Activated CD4-positive, alpha-beta T cell treated with anti-CD3 and anti-CD28 coated beads for 1 hour (primary cell): ENCODE data around the gene LPO.

ENCODE experiments used
- DNase-seq: peaks from one replicate; pipeline ENCODE4 v3.0.0-alpha.2; 2020

LPO gene

GRCh38 chr17:58306131-58306951, 68.0 kb downstream of the LPO start:
- DNase-seq = no peak

GRCh38 chr17:58307468-58308172, 69.2 kb downstream of the LPO start:
- DNase-seq = no peak

DNA sequence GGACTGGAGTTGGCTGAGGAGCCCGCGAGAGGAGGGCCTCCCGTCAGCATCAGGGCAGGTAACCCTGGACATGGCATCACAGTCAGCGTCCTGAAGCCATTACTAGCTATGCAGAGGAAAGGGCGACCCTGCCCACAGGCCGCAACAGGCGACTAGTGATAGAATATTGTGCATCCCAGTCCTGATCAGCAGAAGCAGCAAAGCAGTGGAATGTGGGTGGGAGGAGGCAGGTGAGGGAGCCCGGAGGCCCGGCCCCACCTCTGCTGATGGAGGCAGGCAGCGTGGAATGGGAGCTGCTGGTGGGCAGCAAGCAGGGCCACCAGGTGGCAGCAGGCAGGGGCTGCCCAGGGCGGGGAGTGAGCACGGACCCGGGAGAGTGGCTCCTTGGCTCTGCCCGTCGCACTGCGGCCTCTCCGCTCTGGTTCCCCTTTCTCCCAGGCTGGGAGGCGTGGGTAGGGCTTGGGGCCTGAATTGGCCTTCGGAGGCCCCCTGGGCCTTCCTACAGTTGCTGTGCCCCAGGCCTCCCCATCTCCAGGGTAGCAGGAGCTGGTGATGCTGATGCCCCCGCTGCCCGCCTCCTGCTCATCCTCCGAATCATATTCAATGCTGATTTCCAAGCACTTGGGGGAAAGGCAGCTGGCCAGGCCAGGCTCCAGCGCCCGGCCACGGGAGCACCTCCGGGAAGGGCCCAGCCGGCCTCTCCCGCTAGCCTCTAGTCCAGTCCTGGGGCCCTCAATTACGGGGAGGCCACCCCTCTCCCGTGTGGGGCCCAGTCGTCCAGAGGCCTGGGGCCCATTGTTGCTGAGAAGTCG, 70.0 kb downstream of the LPO start:
- no peak for DNase-seq

DNA sequence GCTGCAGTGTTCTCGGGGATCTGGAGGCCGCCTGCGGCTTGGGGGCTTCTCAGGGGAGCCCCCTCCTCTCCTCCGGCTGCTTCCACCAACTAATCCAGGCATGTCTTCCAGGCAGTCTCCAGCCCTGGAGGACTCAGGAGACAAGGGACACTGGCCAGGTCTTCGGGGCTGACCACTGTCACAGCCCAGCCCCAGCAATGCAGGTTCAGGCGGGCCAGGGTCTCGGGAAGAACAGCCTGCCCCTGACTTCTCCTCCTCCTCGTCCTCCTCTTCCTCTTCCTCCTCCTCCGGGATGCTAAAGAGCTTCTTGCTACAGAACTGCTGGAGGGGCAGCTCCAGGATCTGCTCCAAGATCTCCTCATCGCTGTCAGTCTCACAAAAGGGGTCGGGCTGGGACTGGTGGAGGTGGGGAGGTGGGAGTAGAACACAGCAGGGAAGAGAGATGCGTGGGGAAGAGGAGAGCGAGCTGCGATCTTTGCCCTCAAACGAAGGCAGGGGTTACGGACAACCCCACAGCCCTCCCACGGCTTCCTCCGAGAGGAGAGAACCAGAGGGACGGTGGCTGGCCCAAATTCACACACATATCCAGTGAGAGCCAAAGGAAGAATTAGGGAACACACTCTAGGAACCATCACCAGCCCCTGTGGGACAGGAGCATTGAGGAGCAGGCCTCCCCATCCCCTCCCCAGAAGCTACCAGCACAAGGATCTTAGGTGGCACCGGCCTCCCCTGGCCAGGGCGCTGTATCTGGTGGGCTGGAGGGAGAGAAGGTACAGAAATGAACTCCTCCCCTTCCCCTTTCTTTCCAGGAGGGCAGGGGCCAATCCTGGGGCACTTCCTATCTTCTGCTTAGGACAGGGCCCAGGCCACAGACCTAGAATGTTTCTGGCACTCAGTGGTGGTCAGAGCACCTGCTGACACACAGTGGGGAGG, 70.9 kb downstream of the LPO start:
- no peak for DNase-seq

DNA sequence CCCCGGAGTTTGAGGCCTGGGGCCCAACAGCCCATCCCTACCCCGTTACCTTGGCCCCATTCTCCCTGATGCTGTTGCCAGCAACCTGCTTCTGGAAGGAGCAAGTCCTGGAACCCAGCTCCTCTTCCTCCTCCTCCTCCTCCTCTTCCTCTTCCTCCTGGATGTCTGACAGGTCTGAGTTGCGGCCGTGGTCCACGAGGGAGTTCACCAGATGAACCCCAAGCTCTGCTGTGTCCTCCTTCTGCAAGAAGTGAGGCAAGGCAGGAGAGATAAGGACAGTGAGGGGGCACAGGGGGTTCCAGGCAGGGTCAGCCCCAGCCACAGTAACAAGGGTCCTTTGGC, 71.5 kb downstream of the LPO start:
- no peak for DNase-seq

- no peak for DNase-seq
Observed at GRCh38 chr17:58310511-58311428, 72.4 kb downstream of the LPO start.

DNA sequence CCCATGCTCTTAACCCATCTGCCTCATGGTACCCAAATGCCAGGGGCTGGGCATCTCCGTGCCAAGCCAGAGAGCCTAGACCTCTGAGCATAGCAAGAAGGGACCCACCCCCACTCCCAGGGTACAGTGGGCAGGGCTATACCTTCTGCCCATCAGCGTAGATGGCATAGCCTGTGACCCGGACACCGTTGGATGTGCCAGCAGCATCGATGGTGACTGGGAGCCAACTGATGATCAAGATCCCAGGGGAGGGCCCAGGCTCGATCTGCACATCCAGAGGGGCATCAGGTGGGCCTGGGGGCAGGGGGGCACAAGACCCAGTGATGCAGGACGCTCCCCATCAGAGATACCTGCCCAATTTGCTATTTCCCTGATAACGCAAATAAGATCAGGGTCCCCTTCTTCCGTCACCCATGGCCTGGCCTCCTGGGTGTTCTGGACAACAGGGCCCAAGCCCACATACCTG, 73.1 kb downstream of the LPO start:
- DNase-seq = no peak

- peak; percentile 7 for DNase-seq
Observed at GRCh38 chr17:58312021-58312630, 73.7 kb downstream of the LPO start.

- no peak for DNase-seq
Observed at GRCh38 chr17:58312829-58313228, 74.4 kb downstream of the LPO start.

GRCh38 chr17:58313815-58314705, 75.7 kb downstream of the LPO start:
- no peak for DNase-seq

- peak; percentile 1 for DNase-seq
Observed at GRCh38 chr17:58314706-58315015, 76.3 kb downstream of the LPO start.

DNA sequence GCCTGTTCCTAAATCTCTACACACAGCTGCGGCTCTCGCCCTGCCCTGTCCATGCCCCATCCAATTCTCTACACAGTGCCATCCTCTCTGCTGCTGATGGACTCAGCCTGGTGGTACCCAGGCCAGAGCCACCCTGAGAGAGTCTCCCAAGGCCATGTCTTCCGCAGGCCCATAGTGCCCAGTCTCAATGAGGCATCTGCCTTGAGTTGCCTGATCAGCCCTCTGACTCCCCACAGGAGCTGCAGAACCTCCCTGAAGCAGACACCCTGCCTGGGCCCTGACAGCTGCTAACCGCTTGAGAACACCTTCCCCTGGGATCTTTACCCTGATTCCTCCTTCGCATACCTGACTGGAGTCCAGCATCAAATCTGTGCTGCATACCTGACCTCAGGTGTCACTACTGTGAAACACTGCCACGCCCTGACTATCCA, 76.9 kb downstream of the LPO start:
- DNase-seq = peak; percentile 4

GRCh38 chr17:58315750-58316149, 77.4 kb downstream of the LPO start:
- DNase-seq = no peak

- peak; percentile 5 for DNase-seq
Observed at GRCh38 chr17:58316260-58316960, 78.0 kb downstream of the LPO start.

DNA sequence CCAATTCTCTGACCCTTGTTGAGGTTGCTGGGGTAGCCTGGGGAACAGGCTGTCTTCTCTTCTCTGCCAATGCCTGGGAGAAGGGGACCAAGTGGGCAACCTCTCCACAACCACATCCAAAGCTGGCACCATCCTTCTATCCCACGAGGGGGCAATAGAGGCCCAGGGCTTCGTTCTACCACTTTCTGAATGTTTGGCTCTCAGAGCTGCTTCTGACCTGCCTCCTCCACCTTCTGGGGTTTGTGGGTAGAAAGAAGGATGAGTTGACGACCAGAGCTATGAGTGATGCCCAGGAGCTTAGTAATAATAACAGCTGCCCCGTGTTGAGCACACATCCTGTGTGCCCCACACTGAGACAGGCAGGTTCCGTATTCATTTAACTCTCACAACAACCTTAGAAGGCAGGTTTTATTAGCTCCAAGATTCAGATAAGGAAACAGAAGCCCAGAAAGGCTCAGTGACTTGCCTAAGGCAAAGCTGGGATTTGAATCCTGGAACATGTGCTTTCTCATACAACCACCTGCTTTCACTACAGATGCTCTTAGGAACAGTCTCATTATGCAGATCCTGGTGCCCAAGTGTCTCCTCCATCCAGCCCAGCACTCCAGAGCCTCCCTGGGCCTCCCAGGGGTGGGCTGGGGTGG, 79.2 kb downstream of the LPO start:
- DNase-seq = peak; percentile 69

DNA sequence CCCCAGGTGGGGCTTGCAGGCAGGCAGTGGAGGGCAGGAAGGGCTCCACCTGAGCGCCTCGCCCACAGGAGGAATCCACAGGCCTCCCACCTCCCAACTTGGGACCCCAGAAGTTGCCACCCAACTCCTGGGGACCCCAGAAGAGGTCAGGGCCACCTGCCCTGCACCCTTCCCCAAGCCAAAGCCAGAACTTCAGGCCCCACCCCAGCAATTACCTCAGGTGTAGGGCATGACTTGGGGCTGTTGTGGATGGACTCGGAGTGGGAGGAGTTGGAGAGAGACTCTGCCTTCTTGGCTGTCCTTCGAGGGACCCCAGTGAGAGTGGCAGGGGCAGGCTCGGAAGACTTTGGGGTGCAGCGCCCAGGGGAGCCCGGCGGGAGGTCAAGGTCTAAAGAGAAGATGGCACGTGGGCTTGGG, 79.7 kb downstream of the LPO start:
- peak; percentile 6 for DNase-seq
